GM18502 (cell line): ENCODE data around the gene CIRBP.

Experiments
- ATAC-seq: cut with Tn5 transposase; IDR thresholded peaks from one replicate; pipeline ENCODE4 v1.9.1; 2021; ENCODE audit warnings: mild to moderate bottlenecking; ENCODE audit not compliant: unreplicated experiment, poor library complexity

Gene CIRBP

DNA sequence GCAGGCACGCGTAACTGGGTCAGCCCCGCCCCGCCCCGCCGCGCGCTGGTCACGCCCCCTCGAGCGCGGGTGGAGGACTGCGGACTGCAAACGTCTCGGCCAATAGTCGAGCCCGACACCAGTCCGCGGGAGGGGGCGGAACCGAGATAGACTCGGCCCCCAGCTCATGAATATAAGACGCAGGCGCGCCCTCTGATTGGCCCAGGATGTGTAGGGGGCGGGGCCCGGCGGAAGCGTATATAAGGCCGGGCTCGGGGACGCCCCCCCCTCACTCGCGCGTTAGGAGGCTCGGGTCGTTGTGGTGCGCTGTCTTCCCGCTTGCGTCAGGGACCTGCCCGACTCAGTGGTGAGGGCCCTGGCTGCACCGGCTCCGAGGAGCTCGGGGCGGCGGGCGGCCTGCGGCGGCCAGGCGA, at the start of gene CIRBP:
Gene CIRBP (plus strand): TSS at position 268 of the 413 bp plus-strand sequence. CDS start 1,602 bp downstream, outside the sequence.
- peak; percentile 55 for ATAC-seq

DNA sequence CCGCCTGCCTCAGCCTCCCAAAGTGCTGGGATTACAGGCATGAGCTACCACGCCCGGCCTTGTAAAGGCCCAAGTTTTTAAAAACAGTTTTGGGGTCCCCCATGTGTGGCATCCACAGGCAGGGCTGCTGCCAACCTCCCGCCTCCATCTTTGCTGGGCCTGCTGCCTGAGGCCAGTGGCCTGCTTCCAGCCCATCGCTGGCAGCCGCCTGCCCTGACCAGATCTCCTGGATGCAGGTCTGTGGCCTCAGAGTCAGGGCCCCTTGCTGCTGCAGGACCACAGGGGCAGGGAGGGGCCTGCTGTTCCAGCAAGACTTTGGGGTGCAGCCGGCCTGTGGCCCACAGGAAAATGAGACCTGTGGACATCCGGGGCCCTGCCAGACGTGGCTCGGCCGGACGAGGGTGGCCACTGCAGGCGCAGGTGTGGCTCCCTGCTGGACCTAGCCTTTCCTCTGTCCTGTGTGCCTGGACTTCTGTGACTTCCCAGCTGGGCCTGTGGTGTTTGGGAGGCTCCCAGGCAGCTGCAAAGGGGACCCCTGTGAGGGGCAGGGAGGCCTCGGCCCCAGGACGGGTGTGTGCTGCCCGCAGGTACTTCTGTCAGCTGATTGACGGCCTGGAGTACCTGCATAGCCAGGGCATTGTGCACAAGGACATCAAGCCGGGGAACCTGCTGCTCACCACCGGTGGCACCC, 49.2 kb upstream of the CIRBP start:
- no peak for ATAC-seq

DNA sequence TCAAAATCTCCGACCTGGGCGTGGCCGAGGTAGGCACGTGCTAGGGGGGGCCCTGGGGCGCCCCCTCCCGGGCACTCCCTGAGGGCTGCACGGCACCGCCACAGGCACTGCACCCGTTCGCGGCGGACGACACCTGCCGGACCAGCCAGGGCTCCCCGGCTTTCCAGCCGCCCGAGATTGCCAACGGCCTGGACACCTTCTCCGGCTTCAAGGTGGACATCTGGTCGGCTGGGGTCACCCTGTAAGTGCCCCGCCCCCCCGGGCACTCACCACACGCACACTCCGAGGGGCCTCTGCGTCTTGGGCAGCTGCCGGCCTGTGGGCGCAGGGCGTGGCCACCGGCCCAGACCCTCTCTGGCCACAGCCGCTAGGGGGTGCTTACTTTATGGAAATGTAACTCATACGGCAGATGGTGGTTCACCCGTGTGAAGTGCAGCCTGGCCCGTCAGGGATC, 48.6 kb upstream of the CIRBP start:
- ATAC-seq, result no peak

DNA sequence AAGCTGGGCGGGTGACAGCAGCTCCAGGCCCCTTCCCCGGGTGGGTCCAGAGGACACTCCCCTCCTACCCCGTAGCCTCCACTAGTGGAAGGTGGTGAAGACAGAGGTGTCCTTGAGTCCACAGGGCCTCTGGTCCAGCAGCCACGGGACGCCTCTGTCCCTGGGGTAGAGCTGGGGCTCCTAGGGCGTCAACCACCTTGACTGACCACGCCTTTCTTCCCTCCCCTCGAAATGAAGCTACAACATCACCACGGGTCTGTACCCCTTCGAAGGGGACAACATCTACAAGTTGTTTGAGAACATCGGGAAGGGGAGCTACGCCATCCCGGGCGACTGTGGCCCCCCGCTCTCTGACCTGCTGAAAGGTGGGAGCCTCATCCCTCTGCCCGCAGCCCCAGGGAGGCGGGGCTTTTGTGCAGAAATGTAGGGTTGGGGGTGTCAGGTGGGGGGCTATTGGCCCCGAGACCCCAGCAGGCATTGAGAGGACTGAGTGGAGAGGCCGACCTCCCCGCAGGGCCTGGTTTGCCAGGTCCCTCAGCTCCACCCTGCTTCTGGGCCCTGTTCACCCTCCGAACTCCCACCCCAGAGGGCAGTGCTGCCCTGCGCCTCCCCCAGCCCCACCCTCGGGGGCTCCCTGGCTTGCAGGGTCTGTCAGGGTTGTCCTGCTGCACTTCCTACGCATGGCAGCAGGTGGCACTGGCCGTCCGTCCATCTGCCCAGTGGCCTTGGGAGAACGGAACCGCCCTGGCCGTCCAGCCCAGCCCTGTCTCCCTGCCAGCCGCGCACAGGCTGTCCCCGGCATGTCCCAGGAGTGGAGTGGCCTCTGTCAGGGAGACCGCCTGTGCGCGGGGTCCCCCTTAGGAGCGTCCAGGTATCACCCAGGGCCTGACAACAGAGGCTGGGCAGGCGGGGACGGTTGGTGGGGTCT, 47.9 kb upstream of the CIRBP start:
- no peak for ATAC-seq

DNA sequence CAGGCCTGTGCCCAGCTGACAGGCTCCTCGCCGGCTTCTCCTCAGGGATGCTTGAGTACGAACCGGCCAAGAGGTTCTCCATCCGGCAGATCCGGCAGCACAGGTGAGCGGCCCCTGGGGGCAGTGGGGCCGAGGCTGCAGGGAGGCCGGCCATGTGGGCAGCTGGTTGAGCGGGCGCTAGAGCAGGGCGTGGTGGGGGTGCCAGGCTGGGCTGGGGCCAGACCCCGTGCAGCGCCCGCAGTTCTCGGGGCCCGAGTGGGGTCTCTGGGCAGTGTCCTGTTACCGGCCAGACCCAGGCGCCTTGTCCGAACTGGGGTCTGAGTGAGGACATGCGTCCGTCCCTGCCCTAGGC, 47.3 kb upstream of the CIRBP start:
- no peak for ATAC-seq

DNA sequence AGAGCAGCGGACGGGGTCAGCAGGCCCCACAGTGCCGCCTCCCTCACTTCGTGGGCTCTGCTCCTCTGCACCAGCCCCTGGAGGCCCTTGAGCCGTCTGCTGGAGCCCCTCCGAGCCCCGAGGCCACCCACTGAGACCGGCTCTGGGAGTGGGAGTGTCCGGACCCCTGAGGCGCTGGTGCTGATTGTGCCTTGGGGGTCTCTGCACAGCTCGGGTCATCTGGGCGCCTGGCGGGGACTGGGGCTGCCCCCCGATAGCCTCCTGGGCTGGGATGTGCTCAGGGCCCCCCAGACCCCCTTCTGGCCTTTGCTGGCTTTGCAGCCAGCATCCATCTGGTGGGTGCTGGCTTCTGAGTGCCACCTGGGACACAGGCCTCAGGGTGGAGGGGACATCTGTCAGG, 46.7 kb upstream of the CIRBP start:
- ATAC-seq, result no peak

DNA sequence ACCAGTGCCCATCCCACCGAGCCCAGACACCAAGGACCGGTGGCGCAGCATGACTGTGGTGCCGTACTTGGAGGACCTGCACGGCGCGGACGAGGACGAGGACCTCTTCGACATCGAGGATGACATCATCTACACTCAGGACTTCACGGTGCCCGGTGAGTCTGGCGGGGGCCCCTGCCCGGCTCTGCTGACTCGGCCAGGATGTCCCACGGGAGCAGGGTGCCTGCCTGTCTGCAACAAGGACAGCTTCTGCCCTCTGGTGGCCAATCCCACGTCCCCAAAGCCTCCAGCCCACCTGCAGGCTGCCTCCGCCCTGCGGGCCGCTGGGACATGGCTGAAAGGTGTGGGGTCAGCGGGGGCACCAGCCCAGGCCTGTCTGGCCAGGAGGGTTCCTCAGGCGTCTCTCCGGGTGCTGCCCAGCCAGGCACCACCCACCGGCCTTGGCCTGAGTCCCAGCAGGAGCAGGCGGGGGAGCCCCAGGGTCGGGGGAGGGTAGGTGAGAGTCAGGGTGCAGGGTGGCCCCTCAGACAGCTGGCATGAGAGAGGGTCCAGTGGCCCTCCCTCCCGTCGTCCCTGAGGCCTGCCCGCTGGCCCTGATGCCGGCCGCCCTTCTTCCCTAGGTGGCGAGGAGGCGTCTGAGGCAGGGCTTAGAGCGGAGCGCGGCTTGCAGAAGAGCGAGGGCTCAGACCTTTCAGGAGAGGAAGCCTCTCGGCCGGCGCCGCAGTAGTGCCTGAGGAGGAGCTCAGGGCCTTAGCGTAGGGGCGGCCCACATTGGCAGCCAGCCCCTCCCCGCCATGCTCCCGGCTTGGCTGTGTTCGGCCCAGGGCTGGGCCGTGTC, 45.9 kb upstream of the CIRBP start:
- ATAC-seq, result no peak

DNA sequence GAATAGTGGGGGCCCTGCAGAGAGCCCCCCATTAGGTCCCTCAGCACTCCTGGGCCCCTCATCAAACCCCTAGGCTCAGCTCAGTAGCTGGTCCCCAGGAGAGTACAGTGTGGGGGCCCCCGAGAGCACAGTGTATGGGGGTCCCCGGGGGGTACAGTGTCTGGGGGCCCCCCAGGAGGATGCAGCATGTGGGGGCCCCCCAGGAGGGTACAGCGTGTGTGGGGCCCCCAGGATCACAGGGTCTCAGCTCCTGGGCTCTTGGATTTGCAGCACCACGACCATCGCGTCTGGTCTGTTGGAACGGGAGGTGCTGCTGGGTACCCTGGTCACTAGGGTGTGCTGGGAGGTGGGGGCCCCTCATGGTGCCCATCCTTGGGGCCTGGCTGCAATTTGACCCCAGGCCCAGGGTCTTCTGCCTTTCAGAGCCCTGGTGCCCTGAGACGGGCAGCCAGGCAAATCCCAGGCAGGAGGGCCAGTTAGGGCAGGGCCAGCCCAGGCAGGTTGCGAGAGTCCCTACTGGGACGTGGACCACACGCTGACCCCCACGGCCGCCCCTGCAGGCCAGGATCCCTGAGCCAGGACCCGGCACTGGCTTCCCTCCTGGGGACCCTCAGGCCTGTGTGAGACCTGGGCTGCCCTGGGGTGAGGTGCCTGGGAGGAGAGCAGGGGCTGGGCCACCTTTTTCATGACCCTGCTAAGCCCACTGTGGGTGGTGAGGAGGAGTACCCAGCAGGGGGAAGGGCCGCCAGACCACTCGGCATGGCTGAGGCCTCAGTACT, 44.9 kb upstream of the CIRBP start:
- ATAC-seq, result no peak

DNA sequence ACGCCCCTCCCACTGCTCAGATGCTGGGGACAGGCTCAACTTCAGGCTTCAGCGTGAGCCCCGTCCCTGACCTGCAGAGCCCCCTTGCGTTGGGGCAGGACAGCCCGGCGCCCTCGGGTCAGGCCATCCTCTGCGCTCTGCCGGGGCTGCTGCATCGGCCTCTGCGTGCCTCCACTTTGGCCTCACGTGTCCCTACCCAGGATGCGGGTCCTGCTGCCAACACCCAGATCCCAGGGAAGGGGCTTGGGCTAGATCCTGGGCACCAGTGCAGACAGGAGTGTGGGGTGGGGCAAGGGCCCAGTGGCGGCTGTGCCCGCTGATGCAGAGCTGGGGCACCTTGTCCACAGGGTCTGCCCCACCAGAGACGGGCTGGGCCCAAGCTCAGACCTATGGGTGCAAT, 44.3 kb upstream of the CIRBP start:
- ATAC-seq, result no peak

DNA sequence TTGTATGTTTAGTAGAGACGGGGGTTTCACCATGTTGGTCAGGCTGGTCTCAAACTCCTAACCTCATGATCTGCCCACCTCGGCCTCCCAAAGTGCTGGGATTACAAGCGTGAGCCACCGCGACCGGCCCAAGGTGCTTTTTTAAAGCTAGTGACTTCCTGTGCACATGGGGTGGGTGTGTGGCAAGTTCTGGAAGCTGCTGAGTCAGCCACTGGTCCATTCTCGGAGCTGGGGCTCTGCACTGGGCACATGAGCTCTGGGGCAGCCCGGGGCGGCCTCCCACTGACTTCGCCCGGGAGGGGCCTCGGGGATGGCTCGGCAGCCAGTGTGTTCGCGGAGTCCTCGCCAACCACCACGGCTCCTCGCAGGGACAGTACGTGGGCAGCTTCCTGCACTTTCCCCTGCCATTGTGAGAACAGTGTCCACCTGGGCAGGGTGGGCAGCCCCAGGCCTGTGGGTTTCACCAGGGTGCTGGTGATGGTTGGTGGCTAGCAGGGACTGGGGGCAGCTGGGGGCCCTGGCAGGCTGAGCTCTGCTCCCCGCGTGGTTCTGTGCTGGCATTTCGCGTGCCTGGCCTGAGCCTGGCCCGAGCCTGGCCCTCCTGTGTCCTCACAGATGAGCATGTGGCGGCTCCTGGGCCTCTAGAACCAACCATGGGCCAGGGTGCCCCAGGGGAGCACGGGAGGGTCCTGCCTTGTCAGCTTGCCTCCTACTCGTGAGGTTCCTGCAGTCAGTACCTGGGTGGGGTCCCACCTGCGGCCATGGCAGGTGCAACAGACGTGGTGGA, 43.5 kb upstream of the CIRBP start:
- ATAC-seq, result no peak

DNA sequence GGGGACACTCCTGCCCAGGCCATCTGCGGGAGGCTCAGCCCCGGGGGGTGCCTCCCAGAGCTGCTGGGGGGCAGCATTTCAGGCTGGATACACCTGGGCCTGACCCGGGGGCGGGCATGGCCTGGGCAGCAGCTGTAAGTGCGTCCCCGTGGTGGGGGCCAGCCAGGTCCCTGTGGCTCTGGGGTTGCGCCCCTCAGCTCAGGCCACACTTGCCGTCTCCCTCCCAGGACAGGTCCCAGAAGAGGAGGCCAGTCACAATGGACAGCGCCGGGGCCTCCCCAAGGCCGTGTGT, 43.0 kb upstream of the CIRBP start:
- ATAC-seq, result no peak

DNA sequence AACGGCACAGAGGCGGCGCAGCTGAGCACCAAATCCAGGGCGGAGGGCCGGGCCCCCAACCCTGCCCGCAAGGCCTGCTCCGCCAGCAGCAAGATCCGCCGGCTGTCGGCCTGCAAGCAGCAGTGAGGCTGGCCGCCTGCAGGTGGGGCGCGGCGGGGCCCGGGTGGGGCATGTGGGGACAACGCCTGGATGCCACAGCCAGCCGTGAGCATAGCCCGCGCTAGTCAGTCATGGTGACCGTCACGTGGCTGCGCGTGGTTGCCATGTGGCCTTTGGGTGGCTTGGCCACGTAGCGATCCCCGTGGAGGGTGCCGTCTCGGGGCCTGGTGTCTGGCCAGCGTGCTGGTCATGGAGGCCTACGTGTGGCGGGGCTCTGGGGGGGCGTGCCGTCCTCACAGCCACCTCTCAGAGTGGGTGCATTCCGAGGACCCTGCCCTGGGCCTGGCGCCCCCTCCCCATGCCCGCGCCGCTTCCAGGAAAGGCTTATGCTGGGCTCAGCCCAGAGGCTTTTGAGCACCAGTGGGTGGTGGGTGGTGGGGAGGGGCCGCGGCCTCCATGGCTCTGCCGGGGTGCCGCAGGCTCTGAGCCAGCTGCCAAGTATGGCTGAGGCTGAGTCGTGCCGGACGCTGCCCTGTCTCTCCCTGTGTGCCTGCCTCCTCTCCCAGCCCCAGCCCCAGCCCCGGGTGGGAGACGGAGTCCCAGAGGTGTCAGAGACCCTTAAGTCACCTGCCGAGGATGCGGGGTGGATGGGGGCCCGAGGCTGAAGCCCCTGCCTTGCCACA, 42.4 kb upstream of the CIRBP start:
- ATAC-seq, result no peak

DNA sequence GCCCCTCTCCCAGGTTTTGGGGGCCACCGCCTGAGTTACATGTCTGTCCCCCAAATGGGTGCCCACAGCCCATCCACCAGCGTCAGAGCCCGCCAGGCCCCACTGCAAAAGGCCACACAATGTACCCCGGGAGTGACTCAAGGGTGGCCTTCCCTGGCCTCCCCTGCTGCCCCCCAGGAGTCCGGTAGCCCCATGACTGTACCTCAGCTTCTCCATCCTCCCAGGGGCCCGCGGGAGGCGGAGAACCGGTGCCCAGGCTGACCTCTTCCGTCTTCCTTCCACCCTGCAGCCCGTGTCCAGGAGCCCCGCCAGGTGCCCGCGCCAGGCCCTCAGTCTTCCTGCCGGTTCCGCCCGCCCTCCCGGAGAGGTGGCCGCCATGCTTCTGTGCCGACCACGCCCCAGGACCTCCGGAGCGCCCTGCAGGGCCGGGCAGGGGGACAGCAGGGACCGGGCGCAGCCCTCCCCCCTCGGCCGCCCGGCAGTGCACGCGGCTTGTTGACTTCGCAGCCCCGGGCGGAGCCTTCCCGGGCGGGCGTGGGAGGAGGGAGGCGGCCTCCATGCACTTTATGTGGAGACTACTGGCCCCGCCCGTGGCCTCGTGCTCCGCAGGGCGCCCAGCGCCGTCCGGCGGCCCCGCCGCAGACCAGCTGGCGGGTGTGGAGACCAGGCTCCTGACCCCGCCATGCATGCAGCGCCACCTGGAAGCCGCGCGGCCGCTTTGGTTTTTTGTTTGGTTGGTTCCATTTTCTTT, 41.7 kb upstream of the CIRBP start:
- no peak for ATAC-seq

DNA sequence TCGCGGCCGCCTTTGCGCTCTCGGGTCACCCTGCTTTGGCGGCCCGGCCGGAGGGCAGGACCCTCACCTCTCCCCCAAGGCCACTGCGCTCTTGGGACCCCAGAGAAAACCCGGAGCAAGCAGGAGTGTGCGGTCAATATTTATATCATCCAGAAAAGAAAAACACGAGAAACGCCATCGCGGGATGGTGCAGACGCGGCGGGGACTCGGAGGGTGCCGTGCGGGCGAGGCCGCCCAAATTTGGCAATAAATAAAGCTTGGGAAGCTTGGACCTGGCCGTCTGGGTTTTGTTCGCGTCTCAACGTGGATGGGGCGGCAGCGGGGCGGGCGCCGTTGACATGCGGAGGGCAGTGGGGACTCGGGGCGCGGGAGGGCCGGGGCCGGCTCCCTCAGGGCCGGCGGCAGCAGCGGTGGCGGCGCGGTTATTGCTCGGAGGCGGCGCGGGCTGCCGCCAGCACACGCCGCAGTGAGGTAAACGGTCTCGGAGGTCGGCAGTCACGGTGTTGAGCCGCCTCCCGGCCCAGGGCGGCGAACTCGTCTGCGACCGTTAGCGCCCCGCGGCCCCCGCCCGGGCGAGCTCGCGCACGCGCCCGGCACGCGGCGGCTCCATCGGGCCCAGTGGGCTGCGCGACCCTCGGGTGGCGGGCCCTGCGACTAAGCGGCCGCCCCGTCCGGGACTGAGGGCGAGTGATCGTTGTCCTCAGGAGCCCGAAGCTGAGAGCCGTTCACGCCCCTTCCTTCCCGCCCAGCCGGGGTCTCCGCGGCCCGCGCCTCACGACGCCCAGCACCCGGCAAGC, 40.8 kb upstream of the CIRBP start:
- no peak for ATAC-seq

DNA sequence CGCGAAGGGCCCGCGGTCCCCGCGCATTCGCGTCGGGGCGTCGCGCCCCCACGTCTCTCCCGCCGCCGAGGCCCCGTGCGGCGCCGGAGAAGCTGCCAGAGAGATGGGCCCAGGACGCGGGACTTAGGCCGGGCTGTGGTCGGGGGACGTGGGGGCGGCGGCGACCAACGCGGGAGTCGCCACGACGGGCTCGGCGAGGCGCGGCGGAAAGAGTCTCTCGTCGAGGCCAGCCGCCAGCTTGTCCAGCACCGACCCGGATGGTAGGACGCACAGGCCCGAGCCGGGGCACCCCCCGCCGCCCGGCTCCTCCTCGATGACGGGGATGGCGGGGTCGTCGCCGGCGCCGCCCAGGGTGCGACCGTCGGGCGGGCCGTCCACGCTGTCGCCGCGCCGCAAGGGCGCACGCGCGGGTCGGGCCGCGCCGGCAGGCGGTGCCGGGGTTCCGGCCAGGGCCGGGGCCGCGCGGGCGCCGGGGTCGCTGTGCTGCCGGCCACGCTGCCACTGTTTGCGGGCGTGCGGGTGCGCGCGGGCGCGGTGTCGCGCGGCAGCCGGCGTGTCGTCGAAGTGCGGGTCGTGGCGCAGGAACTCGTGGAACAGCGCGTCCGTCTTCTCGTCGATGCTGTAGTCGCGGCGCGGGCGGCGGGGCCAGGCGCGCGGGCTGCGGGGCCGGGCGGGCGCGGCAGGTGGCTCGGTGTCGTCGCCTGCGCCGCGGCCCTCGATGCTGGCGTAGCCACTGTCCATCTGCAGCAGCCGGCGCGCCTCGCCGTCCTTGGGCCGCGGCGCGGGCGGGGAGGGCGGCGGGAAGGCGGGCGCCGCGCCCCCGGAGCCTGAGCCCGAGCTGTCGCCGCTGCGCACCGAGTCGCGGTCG, 39.8 kb upstream of the CIRBP start:
- ATAC-seq, result no peak
